ENCODE results near the gene DPYD.

DPYD gene

DNA sequence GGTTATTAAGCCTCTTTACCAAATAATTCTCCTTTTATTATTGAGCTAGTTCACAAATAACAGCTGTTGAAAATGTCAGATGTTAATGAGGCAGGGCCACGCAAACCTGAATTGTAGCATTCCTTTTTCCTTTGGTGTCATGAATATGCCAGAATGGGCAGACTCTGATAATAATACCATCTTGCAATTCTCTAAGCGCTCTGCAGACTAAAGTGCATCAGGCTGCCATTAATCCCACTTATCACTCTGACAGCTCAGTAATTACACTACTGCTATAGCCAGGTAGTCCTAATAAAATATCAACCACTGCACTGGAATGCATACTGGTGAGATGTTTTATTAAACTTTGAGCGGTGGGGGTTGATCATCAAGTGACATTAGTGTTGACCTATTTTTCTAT is 177.7 kb downstream of the DPYD start:
- no peak overlapping the region for H3K27ac Mint-ChIP-seq
- H3K27me3 Mint-ChIP-seq (ENCODE audit: low read depth, poor library complexity) = no peaks in the 10 kb centered on the region
- no peak for DNase-seq
- no peaks in the 10 kb centered on the region for H3K4me1 Mint-ChIP-seq
- TF ChIP-seq, protein P1, sequence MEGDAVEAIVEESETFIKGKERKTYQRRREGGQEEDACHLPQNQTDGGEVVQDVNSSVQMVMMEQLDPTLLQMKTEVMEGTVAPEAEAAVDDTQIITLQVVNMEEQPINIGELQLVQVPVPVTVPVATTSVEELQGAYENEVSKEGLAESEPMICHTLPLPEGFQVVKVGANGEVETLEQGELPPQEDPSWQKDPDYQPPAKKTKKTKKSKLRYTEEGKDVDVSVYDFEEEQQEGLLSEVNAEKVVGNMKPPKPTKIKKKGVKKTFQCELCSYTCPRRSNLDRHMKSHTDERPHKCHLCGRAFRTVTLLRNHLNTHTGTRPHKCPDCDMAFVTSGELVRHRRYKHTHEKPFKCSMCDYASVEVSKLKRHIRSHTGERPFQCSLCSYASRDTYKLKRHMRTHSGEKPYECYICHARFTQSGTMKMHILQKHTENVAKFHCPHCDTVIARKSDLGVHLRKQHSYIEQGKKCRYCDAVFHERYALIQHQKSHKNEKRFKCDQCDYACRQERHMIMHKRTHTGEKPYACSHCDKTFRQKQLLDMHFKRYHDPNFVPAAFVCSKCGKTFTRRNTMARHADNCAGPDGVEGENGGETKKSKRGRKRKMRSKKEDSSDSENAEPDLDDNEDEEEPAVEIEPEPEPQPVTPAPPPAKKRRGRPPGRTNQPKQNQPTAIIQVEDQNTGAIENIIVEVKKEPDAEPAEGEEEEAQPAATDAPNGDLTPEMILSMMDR (IDR thresholded peaks at IDR 0.05) = no peak
- no peak overlapping the region for H3K4me3 Mint-ChIP-seq
- H3K36me3 Mint-ChIP-seq (ENCODE audit: low read depth) = no peaks in the 10 kb centered on the region
- H3K9me3 Mint-ChIP-seq = no peaks in the 10 kb centered on the region

GRCh38 chr1:97740891-97741290 is 179.9 kb downstream of the DPYD start:
- no peak overlapping the region for H3K27ac Mint-ChIP-seq
- H3K36me3 Mint-ChIP-seq (ENCODE audit: low read depth) = no peaks in the 10 kb centered on the region
- TF ChIP-seq, protein P1 (IDR thresholded peaks at IDR 0.05) = no peak
- no peak overlapping the region for H3K4me3 Mint-ChIP-seq
- no peaks in the 10 kb centered on the region for H3K9me3 Mint-ChIP-seq
- H3K4me1 Mint-ChIP-seq = no peaks in the 10 kb centered on the region
- no peak for DNase-seq
- no peaks in the 10 kb centered on the region for H3K27me3 Mint-ChIP-seq (ENCODE audit: low read depth, poor library complexity)

DNA sequence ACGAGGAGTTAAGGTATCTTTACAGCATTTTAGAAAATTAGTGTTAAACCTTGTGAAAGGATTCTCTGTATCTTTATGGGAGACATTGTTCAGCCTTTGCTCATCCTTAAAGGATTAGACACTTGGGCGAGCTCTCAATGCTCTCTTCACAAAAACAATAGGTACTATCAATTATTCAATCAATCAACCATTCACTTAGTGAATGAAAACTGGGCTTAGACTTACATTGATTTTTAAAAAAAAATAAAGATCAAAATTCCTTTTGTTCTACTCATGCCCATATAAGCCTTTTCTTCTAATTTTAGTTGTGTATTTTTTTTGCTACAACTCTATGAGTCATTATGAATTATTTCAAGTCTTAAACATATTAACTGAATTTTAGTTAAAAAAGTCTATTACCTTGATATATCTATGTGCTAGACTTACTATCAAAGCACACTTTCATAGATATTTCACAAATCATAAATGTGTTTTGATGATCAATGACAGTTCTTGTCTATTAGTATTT is 181.2 kb downstream of the DPYD start:
- no peaks in the 10 kb centered on the region for H3K27me3 Mint-ChIP-seq (ENCODE audit: low read depth, poor library complexity)
- no peak overlapping the region for H3K4me3 Mint-ChIP-seq
- H3K36me3 Mint-ChIP-seq (ENCODE audit: low read depth) = no peaks in the 10 kb centered on the region

GRCh38 chr1:97738270-97738669 is 182.6 kb downstream of the DPYD start:
- Mint-ChIP-seq H3K4me3 (no peak overlapping the region), H3K36me3 (ENCODE audit: low read depth) (no peaks in the 10 kb centered on the region), H3K27me3 (ENCODE audit: low read depth, poor library complexity) (no peaks in the 10 kb centered on the region), H3K9me3 (no peaks in the 10 kb centered on the region), H3K27ac (no peak overlapping the region), H3K4me1 (no peaks in the 10 kb centered on the region)
- DNase-seq = no peak
- TF ChIP-seq, protein P1 (IDR thresholded peaks at IDR 0.05) = no peak

More for the DNA sequence above, 181.2 kb downstream of the DPYD start:
- no peaks in the 10 kb centered on the region for H3K4me1 Mint-ChIP-seq
- H3K27ac Mint-ChIP-seq = no peak overlapping the region
- no peaks in the 10 kb centered on the region for H3K9me3 Mint-ChIP-seq
- TF ChIP-seq, protein P1 (IDR thresholded peaks at IDR 0.05) = no peak
- no peak for DNase-seq

GRCh38 chr1:97730271-97730670 is 190.6 kb downstream of the DPYD start:
- no peaks in the 10 kb centered on the region for H3K36me3 Mint-ChIP-seq (ENCODE audit: low read depth)
- no peaks in the 10 kb centered on the region for H3K9me3 Mint-ChIP-seq

GRCh38 chr1:97728436-97728835 is 192.4 kb downstream of the DPYD start:
- no peaks in the 10 kb centered on the region for H3K9me3 Mint-ChIP-seq
- peaks cover 4% of the 10 kb centered on the region for H3K27me3 Mint-ChIP-seq (ENCODE audit: low read depth, poor library complexity)
- no peak overlapping the region for H3K27ac Mint-ChIP-seq

More at GRCh38 chr1:97730271-97730670, 190.6 kb downstream of the DPYD start:
- Mint-ChIP-seq H3K4me1 (no peaks in the 10 kb centered on the region), H3K27me3 (ENCODE audit: low read depth, poor library complexity) (no peaks in the 10 kb centered on the region), H3K4me3 (no peak overlapping the region), H3K27ac (no peak overlapping the region)
- no peak for DNase-seq
- TF ChIP-seq, protein P1 (IDR thresholded peaks at IDR 0.05) = no peak

More at GRCh38 chr1:97728436-97728835, 192.4 kb downstream of the DPYD start:
- Mint-ChIP-seq H3K4me1 (no peaks in the 10 kb centered on the region), H3K4me3 (no peak overlapping the region), H3K36me3 (ENCODE audit: low read depth) (no peaks in the 10 kb centered on the region)
- no peak for DNase-seq
- TF ChIP-seq, protein P1 (IDR thresholded peaks at IDR 0.05) = no peak

All from nephron progenitor cell (in vitro differentiated cells).